Kidney (tissue), 14 donors: ENCODE measurements around the gene ANKRD63. TPM values are rescaled to one million over a fixed set of nuclear protein-coding genes. Genes with fewer than 3 reads are reported as not detected.

Experiments
- DNase-seq, 5 donors: peaks; one replicate each; pipeline ENCODE4 v3.0.0-alpha.2; 2013 to 2020
- FAIRE-seq: peaks from 2 replicates; lab custom pipeline; 2012; peaks lifted over from hg19 to GRCh38; lab: Jason Lieb, UNC
- H3K27ac ChIP-seq, 2 donors: one replicate each; pipeline ENCODE4 v1.7.0; 2013; ENCODE audit warnings: low read depth in 2 of 2, low read length in 2 of 2, inconsistent platforms in 1 of 2
- H3K27me3 ChIP-seq: one replicate; pipeline ENCODE4 v1.7.1; 2013; ENCODE audit warnings: low read length, inconsistent platforms; ENCODE audit not compliant: control insufficient read depth, insufficient read depth
- H3K36me3 ChIP-seq, 3 donors: one replicate each; pipeline versions ENCODE4 v1.7.0 to v1.7.1; 2013; ENCODE audit warnings: low read length in 3 of 3, control low read depth in 1 of 3, inconsistent platforms in 1 of 3; ENCODE audit not compliant: insufficient read depth in 3 of 3, control insufficient read depth in 2 of 3
- H3K4me1 ChIP-seq, 3 donors: one replicate each; pipeline versions ENCODE4 v1.7.0 to v1.7.1; 2013; ENCODE audit warnings: low read length in 3 of 3, inconsistent platforms in 1 of 3, low read depth in 1 of 3; ENCODE audit not compliant: control insufficient read depth in 2 of 3, insufficient read depth in 2 of 3
- H3K4me3 ChIP-seq, 3 donors: one replicate each; pipeline versions ENCODE4 v1.7.0 to v1.8.1; 2013; ENCODE audit warnings: low read length in 3 of 3, control low read depth in 1 of 3, inconsistent platforms in 1 of 3
- H3K9ac ChIP-seq, 3 donors: one replicate each; pipeline versions ENCODE4 v1.7.0 to v1.7.1; 2013; ENCODE audit warnings: low read length in 3 of 3, control low read depth in 1 of 3, inconsistent platforms in 1 of 3
- H3K9me3 ChIP-seq, 3 donors: one replicate each; pipeline versions ENCODE4 v1.7.0 to v1.7.1; 2013; ENCODE audit warnings: low read length in 3 of 3, control low read depth in 1 of 3, inconsistent platforms in 1 of 3; ENCODE audit not compliant: control insufficient read depth in 2 of 3, insufficient read depth in 1 of 3
- CTCF ChIP-seq: IDR thresholded peaks from 3 replicates; pipeline ENCODE4 v1.5.1; 2012; ENCODE audit warnings: mild to moderate bottlenecking, moderate library complexity, borderline replicate concordance; ENCODE audit not compliant: insufficient read depth; ENCODE audit errors: extremely low read depth
- intact Hi-C: fragments of 100-400 bp; cut with DNase I; formaldehyde crosslinking; loops from one replicate; pipeline ENCODE4 v1.11.1; 2022
- polyA plus RNA-seq: library from polyadenylated mRNA; stranded (reverse); fragments of 350-450 nt; fragmentation: Illumina TruSeq; extraction: RNeasy Lipid Tissue Mini Kit (QIAGEN cat#74804); gene quantifications from one replicate; pipeline ENCODE4 v1.2.3, GENCODE V29; 2014; ENCODE audit warnings: low read depth, low replicate concordance; ENCODE audit not compliant: insufficient read depth
- total RNA-seq: library from RNA; stranded (reverse); fragmentation: NEBNext Ultra II Directional; extraction: Animal tissue kit (Norgen Biotek cat#: 25700); gene quantifications from one replicate; pipeline ENCODE4 v1.2.1, GENCODE V29; 2021
- donor health status: control.
- donor health status: control.
- donor health status: control.
- donor health status: control.
- donor health status: control.
- donor health status: DM: yes; HTN: yes; CAD: no.
- donor health status: Normal renal cell carcinoma (clear cell type).

ANKRD63 gene
- total and polyA plus RNA-seq, 2 donors from 2014 or later, result not detected

- no peak within 1 kb of the TSS for H3K9ac ChIP-seq
- peak within 1 kb of the TSS in 1 of 2 donors; percentile 38 for H3K27ac ChIP-seq
- DNase-seq (peak in 3 of 5 donors; percentile 46 to 86 (median 70)), FAIRE-seq (no peak)
- no peak for TF ChIP-seq CTCF
- H3K4me3 ChIP-seq, result no peak within 1 kb of the TSS
- H3K36me3 ChIP-seq, result no peaks in the 10 kb centered on the region
- H3K27me3 ChIP-seq, result no peaks in the 10 kb centered on the region
- intact Hi-C loops, result no loop called here
- H3K4me1 ChIP-seq, result no peaks in the 10 kb centered on the region
- H3K9me3 ChIP-seq, result no peaks in the 10 kb centered on the region
These were observed 24.8 kb upstream of the ANKRD63 start, which contains the start of gene PLCB2 for GRCh38 chr15:40307421-40308211. Gene PLCB2 (minus strand): TSS chr15:40307935. CDS start chr15:40307672, 263 bp downstream.

- intact Hi-C loops, result no loop called here
- TF ChIP-seq CTCF, result no peak
- H3K9me3 ChIP-seq, result no peaks in the 10 kb centered on the region
- H3K4me1 ChIP-seq, result no peaks in the 10 kb centered on the region
- no peak for FAIRE-seq
- no peak overlapping the region for H3K27ac ChIP-seq
- H3K27me3 ChIP-seq, result no peaks in the 10 kb centered on the region
- H3K9ac ChIP-seq, result no peak overlapping the region
- no peak overlapping the region for H3K4me3 ChIP-seq
- H3K36me3 ChIP-seq, result no peaks in the 10 kb centered on the region
- peak in 1 of 5 donors; percentile 72 for DNase-seq
These were observed 24.0 kb upstream of the ANKRD63 start for GRCh38 chr15:40306908-40307307.

- intact Hi-C loops, result no loop called here
- Histone ChIP-seq H3K4me3 (no peak overlapping the region), H3K36me3 (no peaks in the 10 kb centered on the region), H3K27ac (no peak overlapping the region), H3K9me3 (no peaks in the 10 kb centered on the region), H3K9ac (no peak overlapping the region), H3K4me1 (no peaks in the 10 kb centered on the region), H3K27me3 (no peaks in the 10 kb centered on the region)
- FAIRE-seq (no peak), DNase-seq (no peak)
- no peak for TF ChIP-seq CTCF
These were observed 23.5 kb upstream of the ANKRD63 start for GRCh38 chr15:40306371-40306770.
